ENCODE results near the gene TBCD.
A peak's percentile ranks its signal among the peaks of the same experiment; 100 is the strongest.
"Not testable (repeated sequence)": the region's sequence is repeated elsewhere in the genome, so short reads cannot be mapped to it uniquely, and the experiment has no call there.

The TBCD gene

DNA sequence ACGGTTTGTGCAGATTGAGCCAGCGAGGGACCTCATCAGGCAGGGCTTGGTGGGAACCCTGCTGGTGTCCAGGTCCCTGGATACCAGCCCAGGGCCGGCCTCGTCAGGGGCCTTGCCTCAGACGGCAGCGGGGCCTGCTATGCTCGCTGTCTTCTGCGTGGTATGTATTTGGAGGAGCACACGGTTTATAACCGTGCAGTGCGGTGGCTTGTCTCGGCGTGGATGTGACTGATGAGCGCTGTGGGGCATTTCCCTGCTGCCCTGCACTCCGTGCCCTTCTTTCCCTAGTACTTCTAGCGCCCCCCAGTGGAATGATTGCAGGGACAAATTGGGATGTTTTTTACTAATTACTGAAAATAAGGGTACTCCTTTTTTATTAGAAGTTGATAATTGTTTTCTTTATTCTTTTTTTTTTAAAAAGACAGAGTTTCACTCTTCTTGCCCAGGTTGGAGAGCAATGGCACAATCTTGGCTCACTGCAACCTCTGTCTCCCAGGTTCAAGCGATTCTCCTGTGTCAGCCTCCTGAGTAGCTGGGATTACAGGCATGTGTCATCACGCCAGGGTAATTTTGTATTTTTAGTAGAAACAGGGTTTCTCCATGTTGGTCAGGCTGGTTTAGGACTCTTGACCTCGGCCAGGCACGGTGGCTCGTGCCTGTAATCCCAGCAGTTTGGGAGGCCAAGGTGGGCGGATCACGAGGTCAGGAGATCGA, 15.3 kb downstream of the TBCD start:
- peak; percentile 35 for DNase-seq

DNA sequence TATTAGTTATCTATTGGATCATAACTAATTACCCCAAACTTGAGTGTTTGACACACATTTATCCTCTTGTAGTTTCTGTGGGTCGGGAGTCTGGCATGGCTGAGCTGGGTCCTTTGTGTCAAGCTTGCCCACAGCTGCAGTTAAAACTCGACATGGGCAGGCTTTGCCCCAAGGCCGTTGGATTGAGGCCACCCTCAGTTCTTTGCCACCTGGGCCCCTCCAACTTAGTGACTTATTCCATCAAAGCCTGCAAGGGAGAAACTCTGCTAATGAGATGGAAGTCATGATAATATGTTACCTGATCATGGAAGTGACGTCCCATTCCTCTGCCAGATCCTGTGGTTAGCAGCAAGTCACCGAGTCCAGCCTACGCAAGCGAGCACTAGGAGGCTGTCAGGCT, 17.2 kb downstream of the TBCD start:
- DNase-seq = no peak

DNA sequence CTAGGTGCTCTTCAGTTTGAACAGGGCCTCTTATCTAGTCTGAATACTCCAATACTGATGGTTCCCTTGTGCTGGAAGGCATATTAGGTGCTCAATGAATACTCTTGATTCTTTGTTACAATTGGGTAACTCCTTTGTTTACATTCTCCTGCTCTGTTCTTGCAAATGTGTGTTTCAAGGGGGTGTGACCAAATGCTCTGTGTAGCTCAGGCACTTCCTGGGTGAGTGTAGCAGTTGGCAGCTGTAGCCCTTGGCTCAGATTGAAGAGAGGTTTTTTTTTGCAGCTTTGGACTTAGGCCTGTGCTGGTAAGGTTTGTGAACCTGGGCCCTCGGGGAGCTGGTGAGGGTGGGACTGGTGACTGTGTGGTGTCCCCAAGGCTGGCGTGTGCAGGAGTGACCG, 20.2 kb downstream of the TBCD start:
- no peak for DNase-seq

DNA sequence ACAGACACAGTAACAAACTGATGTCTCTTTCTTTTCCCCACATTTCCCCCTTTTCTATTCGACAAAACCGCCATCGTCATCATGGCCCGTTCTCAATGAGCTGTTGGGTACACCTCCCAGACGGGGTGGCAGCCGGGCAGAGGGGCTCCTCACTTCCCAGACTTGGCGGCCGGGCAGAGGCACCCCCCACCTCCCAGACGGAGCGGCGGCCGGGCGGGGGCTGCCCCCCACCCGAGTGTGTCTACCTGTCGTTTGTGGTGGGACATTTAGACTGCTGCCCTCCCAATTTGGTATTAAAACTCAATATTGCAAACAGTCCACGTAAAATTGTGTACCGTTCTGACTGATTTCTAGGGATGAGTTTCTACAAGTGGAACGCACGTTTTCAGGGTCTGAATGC, 22.6 kb downstream of the TBCD start:
- DNase-seq = not testable (repeated sequence)

DNA sequence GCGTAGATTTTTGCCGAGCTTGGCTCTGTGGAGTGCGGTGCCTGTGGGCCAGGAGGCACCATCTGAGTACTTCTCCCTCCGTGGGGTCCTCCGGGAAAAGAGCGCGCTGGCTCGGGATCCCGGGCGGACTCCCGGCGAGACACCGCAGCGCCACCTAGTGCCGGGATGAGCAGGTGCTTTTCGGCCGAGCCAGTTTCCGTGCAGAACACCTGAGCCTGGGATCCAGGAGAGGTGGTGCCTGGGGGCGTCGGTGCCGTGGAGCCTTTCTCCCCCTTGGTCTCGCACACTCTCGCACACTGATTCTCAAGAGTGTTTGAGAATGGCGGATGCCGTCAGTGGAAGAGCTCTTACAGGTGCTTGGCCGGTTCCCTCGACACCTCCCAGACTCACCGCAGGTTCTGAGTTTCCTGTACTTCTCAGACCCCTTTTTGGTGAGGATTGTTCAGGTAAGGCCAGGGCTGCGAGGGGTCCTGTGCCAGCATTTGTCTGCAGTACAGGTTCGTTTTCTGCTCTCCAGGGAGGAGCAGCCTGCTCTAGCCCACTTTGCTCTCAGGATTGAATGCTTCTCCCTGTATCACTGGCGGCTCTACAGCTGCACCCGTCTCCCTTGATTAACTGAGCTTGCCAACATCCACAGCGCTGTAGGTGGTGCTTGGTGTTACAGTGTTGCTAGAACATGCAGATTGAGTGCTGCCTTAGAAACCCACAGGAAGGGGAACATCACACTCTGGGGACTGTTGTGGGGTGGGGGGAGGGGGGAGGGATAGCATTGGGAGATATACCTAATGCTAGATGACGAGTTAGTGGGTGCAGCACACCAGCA, 23.3 kb downstream of the TBCD start:
- peak; percentile 37 for DNase-seq

DNA sequence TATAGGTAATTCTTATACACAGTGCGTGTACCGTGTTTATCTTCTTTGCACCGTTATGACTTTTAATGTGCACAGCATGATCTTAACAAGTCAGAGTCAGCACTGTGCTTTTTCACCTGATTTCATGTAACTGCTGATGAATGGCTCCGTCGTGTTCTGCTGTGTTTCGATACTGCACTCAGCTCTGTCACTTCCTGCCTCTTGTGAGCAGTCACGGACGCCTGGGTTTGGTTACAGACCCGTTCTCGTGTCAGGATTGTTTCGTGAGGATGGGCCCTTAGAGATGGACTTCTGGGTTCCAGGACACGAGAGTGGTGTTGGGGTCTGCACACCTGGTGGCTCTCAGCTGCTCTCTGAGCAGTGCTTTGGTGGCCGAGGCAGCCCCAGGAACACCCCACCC, 24.6 kb downstream of the TBCD start:
- no peak for DNase-seq

DNA sequence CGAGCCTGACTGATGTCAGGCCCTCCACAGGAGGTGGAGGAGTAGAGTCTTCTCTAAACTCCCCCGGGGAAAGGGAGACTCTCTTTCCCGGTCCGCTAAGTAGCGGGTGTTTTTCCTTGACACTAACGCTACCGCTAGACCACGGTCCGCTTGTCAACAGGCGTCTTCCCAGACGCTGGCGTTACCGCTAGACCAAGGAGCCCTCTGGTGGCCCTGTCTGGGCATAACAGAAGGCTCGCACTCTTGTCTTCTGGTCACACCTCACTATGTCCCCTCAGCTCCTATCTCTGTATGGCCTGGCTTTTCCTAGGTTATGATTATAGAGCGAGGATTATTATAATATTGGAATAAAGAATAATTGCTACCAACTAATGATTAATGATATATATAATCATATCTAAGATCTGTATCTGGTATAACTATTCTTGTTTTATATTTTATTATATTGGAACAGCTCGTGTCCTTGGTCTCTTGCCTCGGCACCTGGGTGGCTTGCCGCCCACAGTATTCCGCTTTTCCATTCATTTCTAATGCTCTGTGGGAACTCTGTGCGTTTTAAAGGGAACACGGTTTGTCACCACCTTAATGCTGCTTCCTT, 26.0 kb downstream of the TBCD start:
- DNase-seq = not testable (repeated sequence)

DNA sequence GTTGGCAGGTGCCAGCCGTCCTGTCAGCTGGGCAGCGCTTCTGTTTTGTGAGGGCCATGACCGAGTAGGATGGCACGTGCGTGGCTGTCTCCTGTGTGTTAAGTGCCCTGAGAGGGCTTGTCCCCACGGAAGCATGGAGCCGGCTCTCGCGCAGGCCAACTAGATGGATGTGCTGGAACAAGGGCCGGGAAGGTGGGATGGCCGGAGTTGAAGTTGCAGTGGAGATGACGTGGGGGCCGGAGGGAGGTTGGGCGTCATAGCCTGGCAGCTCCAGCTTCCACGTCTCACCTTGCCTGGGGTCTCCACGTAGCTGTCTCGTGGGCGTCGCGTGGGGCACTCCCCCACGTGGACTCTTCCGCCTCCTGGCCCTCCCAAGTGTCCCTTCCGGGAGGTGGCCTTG, 27.7 kb downstream of the TBCD start:
- no peak for DNase-seq

DNA sequence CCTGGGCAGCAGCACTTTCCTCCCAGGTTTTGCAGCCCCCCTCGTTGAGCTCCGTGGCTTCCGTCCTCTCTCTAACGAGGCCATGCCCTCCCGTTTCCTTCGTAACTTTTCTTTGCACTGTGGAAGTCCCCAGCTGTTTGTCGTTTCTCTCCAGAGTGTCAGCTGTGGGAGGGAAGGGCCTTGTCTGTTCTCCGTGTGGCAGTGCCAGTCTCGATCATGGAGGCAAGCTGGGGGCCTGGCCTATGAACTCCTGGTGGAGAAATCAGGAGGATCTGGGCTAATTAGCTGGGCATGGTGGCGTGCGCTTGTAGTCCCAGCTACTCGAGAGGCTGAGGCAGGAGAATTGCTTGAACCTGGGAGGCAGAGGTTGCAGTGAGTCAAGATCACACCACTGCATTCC, 28.3 kb downstream of the TBCD start:
- no peak for DNase-seq

DNA sequence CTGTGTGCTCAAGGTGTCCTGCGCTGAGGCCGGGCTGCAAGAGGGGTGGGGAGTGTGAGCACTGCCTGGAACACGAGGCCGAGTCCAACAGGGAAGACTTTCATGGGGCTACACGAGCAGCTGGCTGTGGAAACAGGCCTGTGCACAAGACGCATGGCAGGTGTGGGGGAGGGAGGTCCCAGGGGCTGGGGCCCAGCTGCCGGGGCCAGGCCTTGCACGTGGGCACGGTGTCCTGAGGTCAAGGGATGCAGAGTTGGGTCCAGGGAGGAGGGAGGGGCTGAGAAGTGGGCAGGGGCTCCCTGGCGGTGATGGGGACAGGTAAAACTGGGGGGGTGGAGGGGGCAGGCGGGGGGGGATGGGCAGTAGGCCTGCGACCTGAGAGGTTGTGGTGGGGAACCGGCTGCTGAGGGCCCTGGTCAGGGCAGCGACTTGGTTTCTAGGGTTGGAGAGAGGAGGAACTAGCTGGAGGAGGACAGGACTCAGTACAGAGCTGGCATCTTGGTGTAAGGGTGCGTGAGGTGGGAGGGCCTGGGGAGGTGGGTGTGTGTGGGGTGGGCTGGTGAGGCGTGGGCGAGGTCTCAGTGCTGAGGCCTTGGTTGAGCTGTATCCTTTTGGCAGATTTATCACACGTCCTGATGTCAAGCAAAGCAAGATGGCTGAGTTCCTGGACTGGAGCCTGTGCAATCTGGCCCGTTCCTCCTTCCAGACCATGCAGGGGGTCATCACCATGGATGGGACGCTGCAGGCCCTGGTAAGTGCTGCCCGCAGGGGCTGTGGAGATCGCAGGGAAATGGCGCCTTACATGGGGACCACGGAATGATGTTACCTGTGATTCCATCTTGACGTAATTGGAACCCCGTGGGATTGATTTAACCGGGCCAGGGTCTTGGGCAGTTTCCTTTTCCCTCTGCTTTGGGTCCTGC, 29.4 kb downstream of the TBCD start:
- DNase-seq = no peak

DNA sequence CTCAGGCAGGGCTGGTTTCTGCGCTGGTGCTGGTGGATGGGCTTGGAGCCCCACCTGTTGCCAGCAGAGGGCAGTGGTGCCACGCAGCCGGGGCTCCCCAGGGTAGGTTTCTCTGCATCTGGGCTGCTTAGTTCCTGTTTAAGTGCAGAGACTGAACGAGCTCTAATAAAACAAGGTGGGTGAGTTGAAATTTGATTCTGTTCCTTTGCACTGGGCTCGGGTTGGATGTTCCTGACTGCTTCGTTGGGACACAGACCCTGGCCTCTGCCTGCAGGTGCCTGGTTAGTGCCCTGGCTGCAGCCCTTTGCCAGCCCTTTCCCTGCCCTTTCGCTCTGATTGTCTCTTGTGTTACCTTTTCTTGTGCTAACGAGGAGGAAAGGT, 30.0 kb downstream of the TBCD start:
- DNase-seq = peak; percentile 72

DNA sequence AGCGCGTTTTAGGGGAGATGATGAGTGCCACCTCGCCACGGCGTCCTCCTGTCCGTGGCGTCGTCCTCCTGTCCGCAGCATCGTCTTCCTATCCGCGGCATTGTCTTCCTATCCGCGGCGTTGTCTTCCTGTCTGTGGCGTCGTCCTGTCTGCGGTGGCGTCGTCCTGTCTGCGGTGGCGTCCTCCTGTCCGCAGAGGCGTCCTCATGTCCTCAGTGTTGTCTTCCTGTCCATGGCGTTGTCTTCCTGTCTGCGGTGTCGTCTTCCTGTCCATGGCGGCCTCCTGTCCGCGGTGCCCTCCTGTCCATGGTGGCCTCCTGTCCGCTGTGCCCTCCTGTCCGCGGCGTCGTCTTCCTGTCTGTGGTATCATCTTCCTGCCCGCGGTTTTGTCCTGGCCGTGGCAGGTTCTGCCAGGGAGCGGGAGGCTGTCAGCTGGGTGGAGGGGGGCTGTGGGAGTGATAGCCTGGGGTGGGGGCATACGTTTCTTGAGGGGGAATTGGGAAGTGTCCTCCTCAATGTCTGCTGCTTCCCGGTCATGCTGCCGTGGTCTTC, 30.9 kb downstream of the TBCD start:
- DNase-seq = no peak

DNA sequence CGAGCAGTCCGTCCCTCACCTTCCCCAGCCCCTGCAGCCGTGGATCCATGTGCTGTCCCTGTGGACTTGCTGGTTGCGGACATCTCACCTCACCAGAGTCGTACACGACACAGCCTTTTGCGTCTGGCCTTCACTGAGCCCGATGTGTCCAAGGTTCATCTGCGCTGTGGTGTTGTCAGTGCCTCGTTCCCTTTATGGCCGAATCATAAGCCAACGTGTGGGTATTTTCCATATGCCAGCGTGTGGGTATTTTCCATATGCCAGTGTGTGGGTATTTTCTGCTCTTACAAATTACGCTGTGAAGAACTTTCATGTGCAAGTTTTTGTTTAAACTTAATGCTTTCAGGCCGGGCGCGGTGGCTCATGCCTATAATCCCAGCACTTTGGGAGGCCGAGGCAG, 31.6 kb downstream of the TBCD start:
- no peak for DNase-seq

DNA sequence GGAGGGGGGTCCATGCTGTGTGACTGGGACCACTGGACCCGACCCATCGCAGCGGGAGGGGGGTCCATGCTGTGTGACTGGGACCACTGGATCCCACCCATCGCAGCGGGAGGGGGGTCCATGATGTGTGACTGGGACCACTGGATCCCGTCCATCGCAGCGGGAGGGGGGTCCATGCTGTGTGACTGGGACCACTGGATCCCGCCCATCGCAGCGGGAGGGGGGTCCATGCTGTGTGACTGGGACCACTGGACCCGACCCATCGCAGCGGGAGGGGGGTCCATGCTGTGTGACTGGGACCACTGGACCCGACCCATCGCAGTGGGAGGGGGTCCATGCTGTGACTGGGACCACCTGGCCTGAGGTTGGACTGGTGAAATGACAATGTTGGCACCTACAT, 33.7 kb downstream of the TBCD start:
- not testable (repeated sequence) for DNase-seq

DNA sequence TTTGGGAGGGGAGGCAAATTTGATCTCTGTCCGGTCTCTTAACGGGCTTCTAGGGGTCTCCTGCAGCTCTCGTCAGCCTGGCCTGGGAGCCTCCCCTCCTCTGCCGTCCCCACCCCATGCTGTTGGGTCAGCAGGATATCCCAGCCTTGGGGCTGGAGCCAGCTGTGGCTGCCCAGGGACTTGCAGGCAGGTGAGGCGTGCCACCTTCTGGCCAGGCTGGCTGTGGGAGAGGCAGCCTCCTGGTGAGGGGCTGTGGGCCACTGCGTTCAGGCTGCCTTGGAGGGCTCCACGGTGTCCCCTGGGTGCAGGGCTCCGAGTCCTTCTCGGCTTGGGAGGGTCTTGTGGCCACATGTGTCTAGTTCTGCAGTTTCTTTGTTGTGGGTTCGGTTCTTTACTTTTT, 34.6 kb downstream of the TBCD start:
- no peak for DNase-seq

DNA sequence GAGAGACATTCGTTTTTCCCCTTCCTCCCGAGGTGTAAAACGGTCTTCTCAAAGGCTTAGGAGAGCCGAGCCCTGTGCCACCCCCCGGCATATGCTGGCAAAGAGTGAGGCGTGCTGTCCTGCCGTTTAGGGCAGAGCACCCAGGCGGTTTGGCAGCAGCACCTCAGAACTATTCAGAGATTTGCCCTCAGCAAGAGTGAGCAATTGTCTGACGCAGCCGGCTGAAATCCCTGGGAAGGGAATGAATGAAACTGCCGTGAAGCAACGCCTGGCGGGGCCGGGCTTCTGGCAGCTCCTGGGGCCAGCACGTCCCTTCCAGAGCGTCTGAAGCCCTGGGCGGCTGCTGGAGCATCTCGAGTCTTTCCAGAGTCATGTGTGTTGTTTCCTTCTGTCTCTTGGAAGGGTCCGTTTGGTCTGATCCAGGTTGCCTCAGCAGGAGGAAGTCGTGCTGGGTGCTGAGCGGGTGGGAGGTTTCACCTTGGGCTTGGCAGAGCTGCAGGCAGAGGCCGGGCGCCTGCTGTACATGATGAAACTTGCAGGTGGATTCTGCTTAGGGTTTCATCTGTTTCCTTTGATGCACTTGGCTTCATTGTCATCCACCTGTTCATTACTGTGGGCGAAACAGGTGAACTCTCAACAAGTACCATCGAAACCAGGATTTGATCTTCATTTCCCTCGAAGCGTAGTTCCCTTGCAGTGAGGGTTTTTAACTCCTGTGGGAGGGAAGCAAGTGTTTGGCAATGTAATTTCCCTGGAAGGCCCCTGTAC, 35.4 kb downstream of the TBCD start:
- peak; percentile 37 for DNase-seq

DNA sequence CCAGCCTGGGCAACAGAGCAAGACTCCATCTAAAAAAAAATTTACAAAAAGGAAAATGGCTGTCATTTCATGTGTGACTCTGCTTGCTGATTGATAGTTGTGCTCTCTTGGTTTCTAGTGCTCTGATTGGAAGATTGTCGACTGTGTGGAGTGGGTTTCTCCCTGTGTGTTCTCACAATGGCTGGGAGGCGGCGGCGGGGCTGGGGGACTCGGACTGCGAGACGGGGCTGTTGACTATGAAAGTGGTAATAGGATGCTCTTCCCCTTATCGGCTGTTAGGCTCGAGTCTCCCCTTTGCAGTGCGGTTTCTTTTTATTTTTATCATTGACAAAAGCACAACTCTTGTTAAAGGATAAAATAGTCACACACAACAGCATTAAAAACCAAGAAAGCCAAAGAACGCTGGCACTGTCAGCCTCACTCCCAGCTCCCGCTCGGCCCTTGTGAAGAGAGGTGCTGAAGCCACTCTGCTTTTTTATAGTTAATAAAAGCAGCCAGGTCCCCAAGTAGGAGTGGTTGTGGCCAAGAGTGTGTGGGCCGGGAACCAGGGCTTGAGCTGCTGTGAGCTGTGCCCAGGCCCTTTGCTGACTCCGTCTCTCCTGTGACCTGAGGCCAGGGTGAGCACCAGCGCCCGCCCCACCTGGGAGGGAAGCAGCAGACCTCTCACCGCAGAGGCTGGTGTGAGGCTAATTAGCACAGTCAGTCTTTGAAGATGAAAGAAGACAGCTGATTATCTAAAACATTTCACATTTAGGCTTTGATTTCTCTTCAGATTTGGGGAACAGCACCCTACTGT, 36.5 kb downstream of the TBCD start:
- DNase-seq = no peak

DNA sequence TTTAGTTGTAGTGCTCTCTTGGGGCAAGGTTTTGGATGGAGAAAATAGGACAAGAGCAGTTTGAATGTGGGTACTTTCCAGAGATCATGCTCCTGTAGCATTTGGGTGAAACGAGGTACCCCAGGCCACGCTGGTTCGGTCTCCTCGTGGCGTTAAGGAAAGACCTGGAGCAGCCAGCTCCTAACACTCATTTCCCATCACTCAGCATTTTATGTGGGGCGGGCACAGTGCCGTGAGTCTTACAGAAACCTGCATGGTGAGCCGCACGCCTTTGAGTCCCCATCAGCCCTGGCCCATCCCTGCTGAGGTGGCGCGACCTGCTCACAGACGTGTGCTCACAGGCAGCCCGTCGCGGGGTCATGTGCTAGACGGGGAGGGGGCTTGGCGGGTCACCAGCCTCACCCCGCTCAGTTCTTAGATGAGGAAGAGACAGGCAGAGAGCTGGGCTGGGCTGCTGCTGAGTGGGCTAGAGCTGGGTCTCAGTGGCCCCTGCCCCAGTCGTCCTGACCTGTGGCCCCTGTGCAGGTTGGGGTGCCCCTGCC, 37.3 kb downstream of the TBCD start:
- no peak for DNase-seq

DNA sequence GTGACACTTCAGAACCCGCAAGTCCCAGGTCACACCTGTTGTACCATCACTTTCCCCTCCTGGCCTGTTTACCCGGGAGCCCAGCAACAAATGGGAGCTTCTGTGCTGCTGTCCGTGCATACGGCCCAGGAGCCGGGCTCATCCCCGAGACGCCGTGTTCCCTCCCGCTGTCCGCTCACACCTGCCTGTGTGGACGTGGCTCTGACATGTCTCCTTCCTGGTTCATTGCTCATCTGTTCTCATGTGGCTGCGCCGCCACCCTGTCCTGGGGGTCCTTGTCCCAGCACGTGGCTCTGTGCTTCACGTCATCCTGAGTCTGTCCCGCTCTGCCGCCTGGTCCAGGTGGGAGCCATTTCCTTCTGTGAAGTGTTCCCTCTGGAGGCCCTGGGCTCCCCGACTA, 37.9 kb downstream of the TBCD start:
- no peak for DNase-seq

DNA sequence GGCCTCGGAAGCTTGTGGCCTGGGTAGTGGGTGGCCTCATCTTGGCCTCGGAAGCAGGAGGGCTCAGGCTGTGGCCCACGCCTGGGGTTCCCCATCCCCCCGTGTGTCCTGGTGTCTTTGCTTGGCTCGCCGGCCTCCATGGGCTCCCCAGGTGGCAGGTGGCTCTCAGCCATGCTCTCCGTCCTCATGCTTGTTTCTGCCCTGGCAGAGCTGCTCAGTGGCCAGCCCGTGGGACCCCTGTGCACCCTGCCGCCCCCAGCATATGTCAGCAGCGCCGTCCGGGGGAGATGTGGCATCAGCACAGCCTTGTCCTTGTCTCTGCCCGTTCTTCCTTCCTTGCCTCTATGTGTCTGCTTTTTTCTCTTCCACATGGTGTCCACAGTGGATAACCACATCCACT, 38.5 kb downstream of the TBCD start:
- DNase-seq = no peak

DNA sequence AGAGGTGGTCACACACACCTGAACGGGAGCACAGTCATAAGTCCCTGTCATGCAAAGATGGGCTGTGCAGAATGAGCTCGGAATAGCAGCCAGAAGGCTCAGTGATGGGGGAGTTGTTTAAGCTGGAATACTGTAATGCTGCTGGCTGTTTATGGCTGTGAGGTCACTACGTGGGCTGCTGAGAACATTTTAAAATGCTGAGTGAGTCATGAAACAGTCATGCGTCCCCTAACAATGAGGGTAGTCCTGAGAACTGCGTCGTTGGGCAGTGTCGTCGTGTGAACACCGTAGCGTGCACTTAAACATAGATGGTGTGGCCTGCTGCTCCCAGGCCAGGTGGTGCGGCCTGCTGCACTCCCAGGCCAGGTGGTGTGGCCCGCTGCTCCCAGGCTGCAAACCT, 39.7 kb downstream of the TBCD start:
- DNase-seq = no peak

Data from NCI-H1694 treated with DMSO at 0.1 percent for 48 hours (cell line).